Tibial nerve (tissue), 4 donors: ENCODE measurements around the gene SMC1B. TPM values are rescaled to one million over a fixed set of nuclear protein-coding genes. Genes with fewer than 3 reads are reported as not detected.
"Not testable (repeated sequence)": the region's sequence is repeated elsewhere in the genome, so short reads cannot be mapped to it uniquely, and the experiment has no call there.

ENCODE experiments used
- DNase-seq, 2 donors: peaks; one replicate each; pipeline ENCODE4 v3.0.0-alpha.2; 2019; ENCODE audit warnings: low spot score in 2 of 2
- H3K27ac ChIP-seq, 4 donors: fragments of 200-600 bp; sonication (generic) in 3 of 4; one replicate each; pipeline ENCODE4 v1.5.1; 2017 to 2019; ENCODE audit warnings: mild to moderate bottlenecking in 1 of 4
- H3K27me3 ChIP-seq, 2 donors: fragments of 200-600 bp; sonication (generic) in 1 of 2; one replicate each; pipeline versions ENCODE4 v1.5.1 to v1.6.0; 2017 to 2019
- H3K36me3 ChIP-seq, 3 donors: fragments of 200-600 bp; sonication (generic); one replicate each; pipeline ENCODE4 v1.5.1; 2018 to 2019
- H3K4me1 ChIP-seq, 4 donors: fragments of 200-600 bp; sonication (generic) in 3 of 4; one replicate each; pipeline ENCODE4 v1.5.1; 2017 to 2019
- H3K4me3 ChIP-seq, 4 donors: fragments of 200-600 bp; sonication (generic) in 3 of 4; one replicate each; pipeline ENCODE4 v1.5.1; 2017 to 2019; ENCODE audit warnings: mild to moderate bottlenecking in 1 of 4, moderate library complexity in 1 of 4
- H3K9me3 ChIP-seq, 4 donors: fragments of 200-600 bp; sonication (generic) in 3 of 4; one replicate each; pipeline ENCODE4 v1.5.1; 2017 to 2019
- CTCF ChIP-seq, 5 experiments: fragments of 200-600 bp in 3 of 5; fragments of 450-650 bp in 2 of 5; sonication (generic) in 3 of 5; IDR thresholded peaks; one replicate each; pipeline ENCODE4 v1.5.1; 2016 to 2019; ENCODE audit warnings: antibody characterized with exemption in 5 of 5, mild to moderate bottlenecking in 3 of 5, moderate library complexity in 2 of 5
- EP300 ChIP-seq, 2 donors: sonication (generic); formaldehyde crosslinking; IDR thresholded peaks; one replicate each; pipeline ENCODE4 v1.6.1; 2017; ENCODE audit warnings: antibody characterized with exemption in 2 of 2, mild to moderate bottlenecking in 1 of 2
- POLR2A ChIP-seq, 2 donors: fragments of 450-650 bp; IDR thresholded peaks; one replicate each; pipeline ENCODE4 v1.6.1; 2017; ENCODE audit warnings: antibody characterized with exemption in 2 of 2, mild to moderate bottlenecking in 2 of 2, moderate library complexity in 2 of 2
- WGBS, 2 donors: methylation state at CpG; one replicate each; pipeline ENCODE4 v1.1.5; 2018; 5-methylcytosine and 5-hydroxymethylcytosine counted together
- total RNA-seq, 4 donors: library from RNA; depleted of rRNA; stranded (reverse); fragments of >200 nt; gene quantifications; one replicate each; pipeline ENCODE4 v1.1.0, GENCODE V29; 2016

SMC1B gene
- total RNA-seq, 4 donors from 2014 or later: not detected

DNA sequence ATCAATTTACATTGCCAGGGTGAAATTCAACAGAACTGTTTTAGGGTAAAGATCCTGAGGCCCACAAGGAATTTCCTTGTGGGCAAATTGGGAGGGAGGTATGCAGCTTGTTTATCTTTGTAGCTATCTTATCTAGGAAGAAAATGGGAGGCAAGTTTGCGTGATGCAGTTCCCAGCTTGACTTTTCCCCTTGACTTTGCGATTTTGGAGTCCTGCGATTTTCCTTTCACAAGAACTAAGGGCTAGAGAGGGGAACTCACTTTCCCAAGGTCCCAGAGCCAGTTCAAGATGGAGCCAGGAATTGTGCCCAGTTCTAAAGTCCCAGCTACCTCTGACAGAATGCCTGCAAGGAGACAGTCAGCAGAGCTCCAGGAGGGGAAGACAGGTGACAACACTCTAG, 30.8 kb upstream of the SMC1B start:
- no peak for DNase-seq

GRCh38 chr22:45442116-45442515, 28.7 kb upstream of the SMC1B start:
- DNase-seq: no peak
- Histone ChIP-seq H3K36me3 (no peaks in the 10 kb centered on the region), H3K27me3 (no peaks in the 10 kb centered on the region), H3K9me3 (no peaks in the 10 kb centered on the region), H3K4me3 (no peak overlapping the region), H3K4me1 (peaks cover 0 to 4% (median 1%) of the 10 kb centered on the region in 4 donors), H3K27ac (no peak overlapping the region)
- TF ChIP-seq EP300 (IDR thresholded peaks at IDR 0.05): no peak
- TF ChIP-seq CTCF (IDR thresholded peaks at IDR 0.05): no peak
- 58 to 61% methylated on average over 5 of the region's 5 CpGs for WGBS, 2 donors

More for the DNA sequence above, 30.8 kb upstream of the SMC1B start:
- WGBS, 2 donors: 93 to 94% methylated on average over 3 of the region's 3 CpGs
- TF ChIP-seq CTCF (IDR thresholded peaks at IDR 0.05) (no peak), EP300 (IDR thresholded peaks at IDR 0.05) (no peak), POLR2A (IDR thresholded peaks at IDR 0.05) (no peak)
- H3K4me3 ChIP-seq: no peak overlapping the region
- H3K4me1 ChIP-seq: peaks cover 0 to 12% (median 2%) of the 10 kb centered on the region in 4 donors
- H3K27ac ChIP-seq: no peak overlapping the region
- no peaks in the 10 kb centered on the region for H3K27me3 ChIP-seq
- H3K9me3 ChIP-seq: no peaks in the 10 kb centered on the region
- H3K36me3 ChIP-seq: no peaks in the 10 kb centered on the region

DNA sequence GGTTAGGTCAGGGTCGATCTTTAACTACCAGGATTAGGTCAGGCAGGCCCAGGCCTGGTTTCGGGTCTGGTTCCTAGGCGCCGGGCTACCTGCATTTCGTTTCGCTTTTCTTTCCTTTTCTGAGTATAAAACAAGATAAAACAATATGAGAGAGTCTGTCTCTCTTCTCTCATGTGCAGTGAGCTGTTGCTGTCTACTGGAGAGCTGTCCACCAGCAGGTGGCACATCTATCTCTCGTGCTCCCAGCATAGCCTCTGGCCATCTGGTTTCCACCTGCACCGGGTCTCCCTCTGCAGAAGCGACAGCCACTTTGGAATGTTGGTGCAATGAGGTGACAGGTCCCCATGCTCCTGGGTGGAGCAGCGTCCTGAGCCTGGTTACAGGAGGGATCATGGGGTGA, 27.7 kb upstream of the SMC1B start:
- Histone ChIP-seq H3K36me3 (no peaks in the 10 kb centered on the region), H3K27ac (no peak overlapping the region), H3K27me3 (no peaks in the 10 kb centered on the region), H3K4me3 (no peak overlapping the region), H3K4me1 (peaks cover 0 to 4% (median 2%) of the 10 kb centered on the region in 4 donors), H3K9me3 (no peaks in the 10 kb centered on the region)
- peak; percentile 45 to 66 for DNase-seq
- TF ChIP-seq POLR2A (IDR thresholded peaks at IDR 0.05): no peak
- peak; percentile 31 to 75 (median 37) for TF ChIP-seq CTCF (IDR thresholded peaks at IDR 0.05)
- peak in 1 of 2 donors; percentile 68 for TF ChIP-seq EP300 (IDR thresholded peaks at IDR 0.05)
- WGBS, 2 donors: 41 to 45% methylated on average over 10 of the region's 10 CpGs

DNA sequence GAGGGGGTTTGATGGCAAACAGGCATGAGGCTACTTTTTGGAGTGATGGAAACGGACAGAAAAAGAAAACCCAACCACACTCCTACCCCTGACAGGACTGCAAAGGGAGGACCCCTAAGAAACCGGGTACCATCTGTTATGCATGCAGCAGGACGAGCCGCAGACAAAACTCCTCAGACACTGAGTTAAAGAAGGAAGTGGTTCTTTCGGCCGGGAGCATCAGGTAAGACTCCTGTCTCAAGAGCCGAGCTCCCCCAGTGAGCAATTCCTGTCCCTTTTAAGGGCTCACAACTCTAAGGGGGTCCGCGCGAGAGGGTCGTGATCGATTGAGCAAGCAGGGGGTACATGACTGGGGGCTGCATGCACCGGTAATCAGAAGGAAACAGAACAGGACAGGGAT, 27.3 kb upstream of the SMC1B start:
- not testable (repeated sequence) for DNase-seq, H3K27ac ChIP-seq, H3K9me3 ChIP-seq, H3K4me1 ChIP-seq, H3K4me3 ChIP-seq, H3K27me3 ChIP-seq, H3K36me3 ChIP-seq
- 74% methylated on average over 13 of the region's 13 CpGs for WGBS, 2 donors

DNA sequence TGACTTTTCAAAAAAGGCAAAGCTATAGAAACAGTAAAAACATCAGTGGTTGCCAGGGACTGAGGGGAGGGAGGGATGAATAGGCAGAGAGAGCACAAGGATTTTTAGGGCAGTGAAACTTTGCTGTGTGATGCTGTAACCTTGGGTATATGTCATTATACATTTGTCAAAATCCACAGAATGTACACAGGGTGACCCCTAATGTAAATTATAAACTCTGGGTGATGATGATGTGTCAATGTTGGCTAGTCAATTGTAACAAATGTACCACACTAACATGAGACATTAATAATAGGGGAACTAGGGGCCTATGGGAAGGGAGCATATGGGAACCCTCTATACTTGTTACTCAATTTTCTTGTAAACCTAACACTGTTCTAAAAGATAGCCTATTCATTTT, 24.9 kb upstream of the SMC1B start:
- H3K27me3 ChIP-seq: no peaks in the 10 kb centered on the region
- TF ChIP-seq EP300 (IDR thresholded peaks at IDR 0.05) (no peak), POLR2A (IDR thresholded peaks at IDR 0.05) (no peak), CTCF (IDR thresholded peaks at IDR 0.05) (no peak)

GRCh38 chr22:45436871-45437517, 23.6 kb upstream of the SMC1B start:
- peaks cover 0 to 14% (median 2%) of the 10 kb centered on the region in 4 donors for H3K4me1 ChIP-seq
- H3K4me3 ChIP-seq, H3K36me3 ChIP-seq, H3K9me3 ChIP-seq, H3K27me3 ChIP-seq, H3K27ac ChIP-seq, DNase-seq: not testable (repeated sequence)
- 79 to 93% methylated on average over 10 to 18 of the region's 34 CpGs for WGBS, 2 donors

More for the DNA sequence above, 24.9 kb upstream of the SMC1B start:
- H3K36me3 ChIP-seq: no peaks in the 10 kb centered on the region
- no peak overlapping the region for H3K4me3 ChIP-seq
- H3K4me1 ChIP-seq: peaks cover 0 to 14% (median 4%) of the 10 kb centered on the region in 4 donors
- DNase-seq: no peak
- no peak overlapping the region for H3K27ac ChIP-seq
- H3K9me3 ChIP-seq: no peaks in the 10 kb centered on the region
